A673 (cell line): ENCODE data around the gene HECW1. TPM values are rescaled to one million over a fixed set of nuclear protein-coding genes. Genes with fewer than 3 reads are reported as not detected.

Source experiments
- BruUV-seq: library from RNA; stranded (reverse); fragments of 400-500 nt; replicated peaks from 2 replicates; lab custom pipeline; 2021; lab: Mats Ljungman, UMichigan
- CTCF ChIA-PET: fragments of 300-600 bp; sonication (Branson Sonifier 250); formaldehyde crosslinking; loops from one replicate; lab custom pipeline; 2022; ENCODE audit warnings: antibody characterized with exemption; lab: Charles Lee
- POLR2A ChIA-PET: fragments of 300-600 bp; sonication (Branson Sonifier 250); formaldehyde crosslinking; loops from one replicate; lab custom pipeline; 2022; ENCODE audit warnings: antibody characterized with exemption; ENCODE audit not compliant: low non-redundant PET; lab: Charles Lee
- DNase-seq: peaks from one replicate; pipeline ENCODE4 v3.0.0-alpha.2; 2015; ENCODE audit warnings: low spot score
- H3K27ac ChIP-seq: fragments of 200-600 bp; sonication (generic); 2 replicates; pipeline ENCODE4 v1.5.1; 2016; ENCODE audit warnings: mixed run types, low read depth, mild to moderate bottlenecking, mixed read lengths, antibody characterized with exemption, low read length; ENCODE audit not compliant: poor library complexity, severe bottlenecking
- H3K27me3 ChIP-seq: fragments of 200-600 bp; sonication (generic); replicated peaks from 2 replicates; pipeline ENCODE4 v1.6.1; 2017; ENCODE audit warnings: mixed run types, low read depth, mild to moderate bottlenecking, mixed read lengths, antibody characterized with exemption, low read length; ENCODE audit not compliant: insufficient read depth, poor library complexity
- H3K36me3 ChIP-seq: fragments of 200-600 bp; sonication (generic); 2 replicates; pipeline ENCODE4 v1.6.1; 2016; ENCODE audit warnings: mixed run types, mild to moderate bottlenecking, mixed read lengths, antibody characterized with exemption, low read length; ENCODE audit not compliant: insufficient read depth, poor library complexity, severe bottlenecking
- H3K4me1 ChIP-seq: fragments of 200-600 bp; sonication (generic); 2 replicates; pipeline ENCODE4 v1.6.1; 2017; ENCODE audit warnings: mixed run types, mild to moderate bottlenecking, mixed read lengths, antibody characterized with exemption, low read length; ENCODE audit not compliant: insufficient read depth, poor library complexity, severe bottlenecking
- H3K4me3 ChIP-seq: fragments of 200-600 bp; sonication (generic); 2 replicates; pipeline ENCODE4 v1.5.1; 2016; ENCODE audit warnings: low read depth, mixed run types, mild to moderate bottlenecking, mixed read lengths, low read length; ENCODE audit not compliant: poor library complexity, severe bottlenecking
- H3K9me3 ChIP-seq: fragments of 200-600 bp; sonication (generic); 2 replicates; pipeline ENCODE4 v1.6.1; 2016; ENCODE audit warnings: mixed run types, low read depth, mild to moderate bottlenecking, mixed read lengths, antibody characterized with exemption, low read length; ENCODE audit not compliant: poor library complexity, severe bottlenecking
- EZH2 ChIP-seq: fragments of 200-600 bp; sonication (generic); IDR thresholded peaks from 2 replicates; pipeline ENCODE4 v1.6.1; 2017; ENCODE audit warnings: borderline replicate concordance, low read depth, mild to moderate bottlenecking, mixed read lengths, antibody characterized with exemption, low read length; ENCODE audit not compliant: poor library complexity, severe bottlenecking
- intact Hi-C: fragments of 100-400 bp; cut with micrococcal nuclease; formaldehyde crosslinking; loops from one replicate; pipeline ENCODE4 v1.10.0; 2022; ENCODE audit not compliant: unreplicated experiment
- total RNA-seq: library from RNA; stranded (reverse); gene quantifications from 2 replicates; pipeline ENCODE4 v1.2.3, GENCODE V29; 2021
- TF ChIP-seq, protein P1 (sequence below): fragments of 300-800, 200-600 bp; sonication (generic); conservative IDR thresholded peaks from 2 replicates; pipeline ENCODE4 v1.5.1; 2017; ENCODE audit warnings: low read depth, mild to moderate bottlenecking, antibody characterized with exemption, low read length, moderate library complexity, mixed read lengths

Gene HECW1
- total RNA-seq, 1 experiment from 2014 or later: 0.39 TPM

GRCh38 chr7:43104874-43105520, 7.5 kb upstream of the HECW1 start:
- intact Hi-C loops: no loop called here
- no peak for TF ChIP-seq EZH2
- TF ChIP-seq, protein P1, sequence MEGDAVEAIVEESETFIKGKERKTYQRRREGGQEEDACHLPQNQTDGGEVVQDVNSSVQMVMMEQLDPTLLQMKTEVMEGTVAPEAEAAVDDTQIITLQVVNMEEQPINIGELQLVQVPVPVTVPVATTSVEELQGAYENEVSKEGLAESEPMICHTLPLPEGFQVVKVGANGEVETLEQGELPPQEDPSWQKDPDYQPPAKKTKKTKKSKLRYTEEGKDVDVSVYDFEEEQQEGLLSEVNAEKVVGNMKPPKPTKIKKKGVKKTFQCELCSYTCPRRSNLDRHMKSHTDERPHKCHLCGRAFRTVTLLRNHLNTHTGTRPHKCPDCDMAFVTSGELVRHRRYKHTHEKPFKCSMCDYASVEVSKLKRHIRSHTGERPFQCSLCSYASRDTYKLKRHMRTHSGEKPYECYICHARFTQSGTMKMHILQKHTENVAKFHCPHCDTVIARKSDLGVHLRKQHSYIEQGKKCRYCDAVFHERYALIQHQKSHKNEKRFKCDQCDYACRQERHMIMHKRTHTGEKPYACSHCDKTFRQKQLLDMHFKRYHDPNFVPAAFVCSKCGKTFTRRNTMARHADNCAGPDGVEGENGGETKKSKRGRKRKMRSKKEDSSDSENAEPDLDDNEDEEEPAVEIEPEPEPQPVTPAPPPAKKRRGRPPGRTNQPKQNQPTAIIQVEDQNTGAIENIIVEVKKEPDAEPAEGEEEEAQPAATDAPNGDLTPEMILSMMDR: no peak
- Histone ChIP-seq H3K9me3 (no peaks in the 10 kb centered on the region), H3K4me1 (no peaks in the 10 kb centered on the region), H3K27me3 (peaks cover 3% of the 10 kb centered on the region), H3K36me3 (no peaks in the 10 kb centered on the region), H3K27ac (no peak overlapping the region), H3K4me3 (no peak overlapping the region)
- DNase-seq: no peak
- POLR2A ChIA-PET: no interaction called here
- CTCF ChIA-PET: no interaction called here
- BruUV-seq: no TSS peak

DNA sequence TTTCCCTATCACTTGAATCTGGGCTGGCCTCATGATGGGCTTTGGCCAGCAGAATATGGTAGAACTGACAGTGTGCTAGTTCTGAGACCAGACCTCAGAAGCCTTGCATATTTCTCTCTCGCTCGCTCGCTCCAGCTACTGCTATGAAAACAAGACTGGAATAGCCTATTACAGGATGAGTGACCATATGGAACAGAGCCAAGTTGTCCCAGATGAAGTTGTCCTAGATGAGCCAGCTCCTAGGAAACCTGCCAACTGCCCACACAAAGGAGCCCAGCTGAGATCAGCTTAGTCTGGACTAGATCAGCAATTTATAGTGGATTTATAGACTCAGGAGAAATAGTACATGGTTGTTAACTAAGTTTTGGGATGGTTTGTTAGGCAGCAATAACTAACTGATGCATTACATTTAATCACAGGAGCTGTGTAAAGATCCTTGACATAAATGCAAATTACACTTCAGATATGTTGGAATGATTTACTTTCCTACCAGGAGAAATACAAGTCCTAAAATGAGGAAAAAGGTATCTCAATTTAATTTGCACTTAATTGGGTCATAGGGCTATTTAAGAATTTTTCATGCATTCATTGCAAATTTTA, 6.8 kb upstream of the HECW1 start:
- H3K27ac ChIP-seq: no peak overlapping the region
- TF ChIP-seq EZH2: no peak
- TF ChIP-seq, protein P1: no peak
- POLR2A ChIA-PET: no interaction called here
- CTCF ChIA-PET: no interaction called here
- no peaks in the 10 kb centered on the region for H3K9me3 ChIP-seq
- no peaks in the 10 kb centered on the region for H3K4me1 ChIP-seq
- H3K36me3 ChIP-seq: no peaks in the 10 kb centered on the region
- intact Hi-C loops: no loop called here
- no peak overlapping the region for H3K4me3 ChIP-seq
- peaks cover 3% of the 10 kb centered on the region for H3K27me3 ChIP-seq
- DNase-seq: no peak
- no TSS peak for BruUV-seq

GRCh38 chr7:43108255-43109011, 4.0 kb upstream of the HECW1 start:
- intact Hi-C loops: no loop called here
- DNase-seq: peak; percentile 78
- TF ChIP-seq EZH2: no peak
- TF ChIP-seq, protein P1: peak; percentile 93
- Histone ChIP-seq H3K9me3 (no peaks in the 10 kb centered on the region), H3K27me3 (peaks cover 28% of the 10 kb centered on the region), H3K27ac (no peak overlapping the region), H3K4me3 (no peak overlapping the region), H3K4me1 (peaks cover 3% of the 10 kb centered on the region), H3K36me3 (no peaks in the 10 kb centered on the region)
- no TSS peak for BruUV-seq
- CTCF ChIA-PET: interaction anchor here (0.6 to 1.0 kb wide), 2 partner anchors 31 to 225 kb away, joined by 3 read pairs; no protein-coding TSS in a partner anchor
- POLR2A ChIA-PET: no interaction called here
